Gastrocnemius medialis (tissue), 4 donors: ENCODE data around the gene LRMDA.

ENCODE experiments used
- CTCF ChIP-seq, 5 experiments: fragments of 450-650 bp in 3 of 5; fragments of 200-600 bp in 2 of 5; sonication (generic) in 2 of 5; IDR thresholded peaks in 4 of 5; conservative IDR thresholded peaks in 1 of 5; 1 replicate in 4 of 5; 2 replicates in 1 of 5; pipeline ENCODE4 v1.5.1; 2016 to 2019; ENCODE audit warnings: antibody characterized with exemption in 5 of 5, mild to moderate bottlenecking in 3 of 5, moderate library complexity in 3 of 5
- POLR2A ChIP-seq, 2 donors: fragments of 450-650 bp; IDR thresholded peaks; one replicate each; pipeline ENCODE4 v1.6.1; 2017; ENCODE audit warnings: antibody characterized with exemption in 2 of 2, mild to moderate bottlenecking in 2 of 2, moderate library complexity in 2 of 2

DNA sequence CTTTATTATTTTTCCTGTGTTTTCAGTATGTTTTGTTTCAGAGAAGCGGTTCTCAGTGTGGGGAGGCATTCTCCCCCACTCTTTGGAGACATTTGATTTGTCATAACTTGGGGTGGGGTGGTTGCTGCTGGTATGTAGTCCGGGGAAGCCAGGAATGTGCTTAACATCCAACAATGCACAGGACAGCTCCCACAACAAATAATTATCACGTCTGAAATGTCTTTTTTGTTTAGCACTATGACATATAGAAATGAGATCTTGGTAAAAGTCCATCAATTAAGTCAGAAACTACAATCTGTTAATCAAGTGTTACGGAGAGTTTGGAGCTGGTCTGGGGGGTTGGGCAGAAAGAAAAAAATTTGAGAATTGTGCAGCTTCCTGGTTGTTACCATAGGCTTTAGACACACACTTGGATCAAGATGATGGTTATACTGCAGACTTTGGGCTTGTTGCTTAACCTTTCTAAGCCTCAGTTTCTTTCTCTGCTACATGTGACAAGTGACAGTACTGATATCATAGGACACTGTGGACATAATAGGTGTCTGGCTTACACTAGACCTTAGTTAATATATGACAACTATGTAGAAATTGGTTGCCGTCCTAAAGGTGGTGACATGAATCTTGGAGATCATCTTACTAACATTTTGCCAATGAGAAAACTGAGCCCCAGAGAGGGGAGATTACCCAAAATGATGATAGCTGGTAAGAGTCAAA is 113.7 kb downstream of the LRMDA start:
- TF ChIP-seq CTCF (IDR thresholded peaks at IDR 0.05 in 4 of 5, conservative IDR thresholded peaks at IDR 0.05 in 1 of 5) (no peak), POLR2A (IDR thresholded peaks at IDR 0.05) (no peak)
